NCI-H2196 (cell line): Measurements from ENCODE around the gene FRS2.

Source experiments
- DNase-seq: peaks from one replicate; lab custom pipeline; 2025; ENCODE audit not compliant: unreplicated experiment; lab: John Stamatoyannopoulos, UW

Gene FRS2

GRCh38 chr12:69620921-69621320 is 150.7 kb downstream of the FRS2 start:
- DNase-seq, result no peak

GRCh38 chr12:69621551-69621950 is 151.4 kb downstream of the FRS2 start:
- no peak for DNase-seq

DNA sequence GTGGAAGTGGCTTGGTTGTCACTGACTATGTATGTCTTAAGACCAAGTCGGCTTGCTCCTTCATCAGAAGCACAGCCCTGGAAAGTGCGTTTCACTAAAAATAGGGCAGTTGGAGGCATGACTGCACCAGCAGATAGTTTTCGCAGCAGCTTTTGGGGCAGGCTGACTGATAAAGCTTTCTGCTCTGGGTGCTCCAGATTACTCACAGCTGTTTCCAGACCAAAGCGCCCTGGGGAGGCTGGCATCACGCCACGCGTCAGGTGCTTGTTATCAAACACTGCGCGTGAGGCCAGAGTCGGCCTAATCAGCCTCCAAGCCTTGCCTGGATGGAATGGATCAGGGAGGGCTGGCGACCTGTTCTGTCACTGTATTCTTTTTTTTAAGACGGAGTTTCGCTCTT is 153.8 kb downstream of the FRS2 start:
- DNase-seq, result peak; percentile 67

DNA sequence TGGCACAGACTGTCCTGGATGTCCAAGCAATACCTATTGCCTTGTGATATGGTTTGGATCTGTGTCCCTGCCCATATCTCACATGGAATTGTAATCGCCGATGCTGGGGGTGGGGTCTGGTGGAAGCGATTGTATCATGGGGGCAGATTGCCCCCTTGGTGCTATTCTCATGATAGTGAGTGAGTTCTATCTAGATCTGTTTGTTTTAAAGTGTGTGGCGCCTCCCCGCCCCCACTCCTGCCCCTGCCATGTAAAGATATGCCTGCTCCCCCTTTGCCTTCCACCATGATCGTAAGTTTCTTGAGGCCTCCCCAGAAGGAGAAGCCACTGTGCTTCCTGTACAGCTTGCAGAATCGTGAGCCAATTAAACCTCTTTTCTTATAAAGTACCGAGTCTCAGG is 157.3 kb downstream of the FRS2 start:
- DNase-seq, result no peak
